ENCODE results near the gene PRKG2.

DNA sequence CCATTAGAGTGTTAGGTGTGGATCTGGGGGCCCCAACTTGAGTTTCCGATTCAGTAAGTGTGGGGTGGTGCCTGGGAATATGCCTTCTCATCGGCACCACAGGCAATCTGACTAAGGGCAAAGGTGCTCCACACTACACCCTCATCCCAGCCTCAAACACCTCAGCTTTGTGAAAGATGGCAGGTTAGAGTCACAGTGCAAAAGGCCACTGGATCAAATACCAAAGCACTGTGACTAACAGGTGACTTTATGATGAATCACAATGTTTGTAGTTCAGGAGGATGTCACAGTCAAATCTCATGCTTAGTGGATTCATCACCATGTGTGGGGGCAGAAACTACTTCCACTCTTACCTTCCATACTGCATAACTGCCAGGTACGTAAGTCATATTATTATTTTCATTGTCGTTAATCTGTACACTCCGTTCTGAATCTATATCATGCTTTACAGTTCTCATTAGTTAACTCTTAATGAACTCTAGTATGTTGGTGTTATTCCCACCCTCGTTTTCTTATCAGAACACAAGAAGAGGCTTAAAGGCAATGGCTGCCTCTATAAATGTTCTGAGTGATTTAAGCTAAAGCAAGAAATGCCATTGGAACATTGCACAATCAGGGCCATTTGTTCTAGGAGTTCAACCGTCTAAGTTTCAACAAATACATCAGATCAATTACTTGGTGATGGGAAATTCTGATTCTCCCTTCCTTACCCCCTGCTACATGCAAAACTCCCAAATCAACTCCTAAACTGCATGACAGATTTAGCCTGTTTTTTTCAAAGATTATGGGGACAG lies 50.2 kb downstream of the PRKG2 start:
- TF ChIP-seq, protein P1, sequence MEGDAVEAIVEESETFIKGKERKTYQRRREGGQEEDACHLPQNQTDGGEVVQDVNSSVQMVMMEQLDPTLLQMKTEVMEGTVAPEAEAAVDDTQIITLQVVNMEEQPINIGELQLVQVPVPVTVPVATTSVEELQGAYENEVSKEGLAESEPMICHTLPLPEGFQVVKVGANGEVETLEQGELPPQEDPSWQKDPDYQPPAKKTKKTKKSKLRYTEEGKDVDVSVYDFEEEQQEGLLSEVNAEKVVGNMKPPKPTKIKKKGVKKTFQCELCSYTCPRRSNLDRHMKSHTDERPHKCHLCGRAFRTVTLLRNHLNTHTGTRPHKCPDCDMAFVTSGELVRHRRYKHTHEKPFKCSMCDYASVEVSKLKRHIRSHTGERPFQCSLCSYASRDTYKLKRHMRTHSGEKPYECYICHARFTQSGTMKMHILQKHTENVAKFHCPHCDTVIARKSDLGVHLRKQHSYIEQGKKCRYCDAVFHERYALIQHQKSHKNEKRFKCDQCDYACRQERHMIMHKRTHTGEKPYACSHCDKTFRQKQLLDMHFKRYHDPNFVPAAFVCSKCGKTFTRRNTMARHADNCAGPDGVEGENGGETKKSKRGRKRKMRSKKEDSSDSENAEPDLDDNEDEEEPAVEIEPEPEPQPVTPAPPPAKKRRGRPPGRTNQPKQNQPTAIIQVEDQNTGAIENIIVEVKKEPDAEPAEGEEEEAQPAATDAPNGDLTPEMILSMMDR (IDR thresholded peaks at IDR 0.05) = no peak
- TF ChIP-seq POLR2A (IDR thresholded peaks at IDR 0.05; ENCODE audit: low read depth) = no peak
- TF ChIP-seq EP300 (IDR thresholded peaks at IDR 0.05) = no peak
- no peak for TF ChIP-seq POLR2AphosphoS5 (IDR thresholded peaks at IDR 0.05)
